HG03045 (cell line): Measurements from ENCODE around the gene BBIP1.

Experiments used
- ATAC-seq: cut with Tn5 transposase; IDR thresholded peaks from one replicate; pipeline ENCODE4 v1.9.1; 2021; ENCODE audit warnings: mild to moderate bottlenecking, moderate library complexity; ENCODE audit not compliant: unreplicated experiment

BBIP1 gene

DNA sequence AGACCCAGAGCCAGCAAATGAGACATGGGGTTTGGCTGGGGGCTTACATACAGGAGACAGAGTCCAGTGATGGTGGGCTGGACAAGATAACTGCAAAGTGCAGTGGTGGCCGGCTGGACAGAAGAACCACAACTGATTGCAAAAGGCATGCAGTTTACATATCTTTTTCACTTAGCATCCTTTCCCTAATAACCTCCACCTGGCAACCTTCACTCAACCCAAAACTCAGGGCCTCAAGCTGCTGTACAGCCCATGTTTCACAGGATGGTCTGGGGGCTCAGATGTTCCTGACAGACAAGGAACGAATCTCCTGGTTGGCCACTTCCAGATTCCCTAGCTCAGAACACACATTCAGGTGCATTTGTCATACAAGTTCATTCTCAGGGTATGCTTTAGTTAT, 55.0 kb downstream of the BBIP1 start:
- ATAC-seq = no peak

DNA sequence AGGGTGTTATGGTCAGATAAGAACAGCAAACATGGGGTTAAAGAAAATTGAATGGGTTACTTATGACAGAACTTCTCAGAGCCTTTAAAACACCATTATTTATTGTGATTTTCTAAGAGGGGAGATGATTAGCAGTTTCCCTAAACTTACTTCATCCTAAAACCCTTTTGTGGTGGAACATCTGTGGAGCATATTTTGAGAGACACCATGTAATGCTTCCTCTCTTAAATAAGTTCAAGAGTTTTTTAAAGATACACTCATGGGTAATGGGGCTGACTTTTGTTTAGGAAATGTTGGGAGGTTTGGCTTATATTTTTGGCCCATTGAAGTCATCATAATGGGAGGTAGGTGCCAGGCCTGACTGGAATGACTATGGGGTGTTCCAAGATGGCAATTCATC, 55.6 kb downstream of the BBIP1 start:
- no peak for ATAC-seq

DNA sequence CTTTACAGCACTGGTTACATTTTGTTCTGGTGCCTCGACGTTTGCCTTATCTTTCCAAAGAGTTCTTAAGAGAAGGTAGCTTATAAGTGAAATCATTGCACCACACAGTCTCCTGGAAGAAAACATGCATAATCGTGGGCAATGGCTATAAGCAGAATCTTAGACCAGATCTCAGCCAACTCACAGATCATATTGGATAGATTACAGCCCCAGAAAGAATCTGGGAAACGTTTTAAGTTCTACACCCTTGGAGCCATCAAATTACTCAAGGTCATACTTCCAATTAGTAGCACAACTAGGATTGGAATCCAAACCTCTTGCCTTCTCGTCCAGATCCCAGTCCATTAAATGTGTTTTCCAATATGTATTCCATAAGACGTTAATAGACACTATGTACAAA, 56.0 kb downstream of the BBIP1 start:
- no peak for ATAC-seq

DNA sequence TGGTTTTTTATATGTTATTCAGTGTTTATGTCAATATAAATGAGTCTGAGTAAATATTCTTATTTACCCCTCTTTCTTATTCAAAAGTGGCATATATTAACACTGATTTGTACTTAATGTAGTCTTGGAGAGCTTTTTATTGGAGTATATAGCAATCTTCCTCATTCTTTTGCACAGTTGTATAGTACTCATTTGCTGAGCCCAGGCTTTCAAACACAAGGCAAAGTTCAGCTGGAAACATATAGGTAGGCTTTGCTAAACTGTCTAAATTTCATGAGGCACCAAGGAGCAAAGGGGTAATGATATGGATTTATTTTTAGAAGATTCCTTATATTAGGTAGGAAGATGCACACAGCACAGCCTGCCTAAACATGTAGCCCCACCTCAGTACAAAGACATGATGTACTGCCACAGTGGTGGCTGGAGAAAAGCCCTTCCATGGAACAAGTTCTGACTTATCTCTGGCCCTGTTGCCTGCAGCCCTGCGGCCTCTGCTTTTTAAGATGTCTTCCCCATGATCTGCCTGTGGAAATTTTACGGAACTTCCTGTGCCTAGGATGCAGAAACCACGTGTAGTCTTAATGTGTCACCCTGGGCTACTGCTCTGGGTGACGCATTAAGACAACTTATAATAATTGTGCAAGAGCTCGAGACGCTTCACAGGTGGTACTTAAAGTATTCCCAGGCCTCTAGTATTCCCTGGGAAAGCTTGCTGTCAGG, 56.9 kb downstream of the BBIP1 start:
- ATAC-seq = no peak

DNA sequence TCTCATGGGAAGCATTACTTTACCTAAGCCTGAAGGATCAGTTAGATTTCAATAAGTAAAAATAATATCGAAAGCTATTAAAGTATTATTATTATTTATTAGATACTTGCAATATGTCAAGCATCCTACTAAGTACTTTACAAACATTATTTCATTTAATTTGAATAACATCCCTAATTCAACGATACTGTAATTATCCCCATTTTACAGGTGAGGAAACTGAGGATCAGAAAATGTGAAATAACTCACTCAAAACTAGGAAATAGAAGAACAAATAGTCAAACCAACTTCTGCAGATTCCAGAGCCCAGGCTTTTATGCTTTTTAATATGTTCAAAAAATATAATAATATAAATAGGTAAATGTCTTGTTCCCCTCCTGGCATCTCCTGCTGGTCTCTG, 57.5 kb downstream of the BBIP1 start:
- no peak for ATAC-seq

DNA sequence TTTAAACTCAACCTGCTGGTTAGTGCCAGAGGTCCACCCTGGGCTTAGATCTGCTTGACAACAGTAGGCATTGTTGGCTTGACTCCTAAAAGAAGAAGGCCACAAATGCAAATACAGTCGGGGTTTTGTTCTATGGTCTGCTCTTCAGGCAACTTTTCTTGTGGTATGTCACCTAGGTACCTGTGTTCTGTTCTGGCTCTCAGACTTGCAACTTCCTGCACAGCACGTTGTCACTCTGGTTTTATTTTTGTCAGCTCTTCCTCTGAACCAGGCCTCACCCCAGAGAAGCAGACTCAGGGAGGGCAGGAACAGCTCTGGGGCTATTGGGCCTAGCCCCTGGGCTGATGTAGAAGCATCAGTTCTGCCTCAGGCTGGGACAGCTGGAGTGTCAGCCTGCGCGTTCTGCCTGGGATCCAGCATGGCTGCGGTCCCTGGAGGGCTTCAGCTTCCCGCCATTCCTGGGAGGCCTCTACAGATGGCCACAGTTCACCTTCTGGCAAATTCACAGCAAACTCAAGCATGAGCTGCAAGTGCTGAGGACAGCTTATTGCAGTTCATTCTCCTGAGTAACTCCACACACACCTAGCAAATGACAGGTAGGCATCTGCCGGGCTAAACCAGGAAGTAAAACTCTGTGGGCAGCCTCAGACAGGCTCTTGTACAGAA, 58.3 kb downstream of the BBIP1 start:
- peak; percentile 51 for ATAC-seq

DNA sequence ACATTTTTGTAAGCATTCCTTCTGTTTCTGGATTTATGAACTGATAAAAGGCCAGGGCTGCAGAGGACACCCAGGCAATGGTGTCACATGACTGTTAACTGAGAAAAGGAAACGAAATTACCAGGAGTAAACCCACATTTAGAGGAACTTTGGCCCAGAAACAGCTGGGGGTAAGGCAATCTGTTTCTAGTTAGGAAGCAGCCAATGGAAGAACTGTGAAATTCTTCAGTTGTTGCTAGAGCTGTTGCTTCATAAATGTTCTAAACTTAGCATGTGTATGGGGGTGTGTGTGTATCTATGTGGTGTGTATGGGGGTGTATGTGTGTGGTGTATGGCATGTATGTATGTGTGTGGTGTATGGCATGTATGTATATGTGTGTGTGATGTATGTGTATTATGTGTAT, 59.0 kb downstream of the BBIP1 start:
- no peak for ATAC-seq

DNA sequence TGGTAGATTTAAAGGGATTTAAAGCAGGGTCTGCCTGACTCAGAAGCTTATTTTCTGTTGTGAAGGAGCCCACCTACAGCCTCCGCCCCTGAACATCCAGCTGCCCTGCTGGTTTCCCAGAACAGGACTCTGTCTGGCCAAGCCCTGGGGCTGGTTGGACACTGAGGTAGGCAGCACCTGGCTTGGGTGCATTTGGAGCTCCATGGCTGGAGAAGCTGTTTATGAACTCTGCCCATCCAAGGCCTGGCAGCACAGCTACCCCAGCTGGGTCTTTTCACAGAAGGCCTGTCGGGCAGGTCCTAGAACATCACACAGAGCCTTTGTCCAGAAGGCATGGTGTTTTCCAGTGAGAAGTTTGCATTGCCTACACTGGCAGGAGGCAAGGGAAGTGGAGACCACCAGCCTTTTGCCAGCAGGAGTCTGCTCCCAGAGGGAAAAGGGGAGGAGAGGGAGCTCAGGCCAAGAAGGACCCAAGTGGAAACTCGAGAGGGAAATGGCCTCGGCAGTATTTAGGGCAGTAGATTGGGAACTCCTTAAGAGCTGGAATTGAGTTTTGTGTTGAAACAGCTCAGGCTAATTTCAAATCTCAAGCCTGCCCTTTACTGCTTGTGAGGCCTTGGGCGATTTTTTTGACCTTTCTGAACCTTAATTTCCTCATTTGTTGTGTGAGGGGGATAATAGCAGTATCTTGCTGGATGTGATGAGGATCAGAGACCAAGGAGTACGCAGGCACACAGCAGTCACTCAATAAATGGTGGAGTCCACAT, 59.6 kb downstream of the BBIP1 start:
- ATAC-seq = no peak

DNA sequence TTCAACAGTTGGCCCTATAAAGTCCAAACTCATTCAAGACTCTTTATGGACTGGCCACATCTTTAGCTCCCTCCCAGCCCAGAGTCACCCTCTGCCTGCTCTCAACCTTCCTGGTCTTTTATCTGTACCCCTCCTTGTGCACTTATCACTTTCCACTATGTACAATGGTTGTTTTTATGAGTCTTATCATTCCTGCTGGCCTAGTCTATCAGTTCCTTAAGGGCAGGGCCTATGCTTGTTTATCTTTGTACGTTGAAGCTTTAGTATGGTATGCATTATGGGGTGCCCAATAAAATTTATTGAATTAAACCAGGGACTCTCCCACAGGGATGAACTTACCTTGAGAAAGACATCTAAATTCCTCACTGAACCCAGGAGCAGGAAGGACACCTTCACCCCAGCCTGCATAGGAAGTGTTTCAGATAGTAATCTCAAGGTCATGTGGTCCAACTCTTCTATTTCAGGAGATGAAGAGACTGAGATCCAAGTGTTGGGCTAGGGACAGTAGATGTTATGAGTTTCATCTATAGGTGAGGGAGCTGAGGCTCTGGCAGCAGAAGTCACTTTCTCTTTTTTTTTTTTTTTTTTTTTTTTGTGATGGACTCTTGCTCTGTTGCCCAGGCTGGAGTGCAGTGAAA, 60.6 kb downstream of the BBIP1 start:
- no peak for ATAC-seq

DNA sequence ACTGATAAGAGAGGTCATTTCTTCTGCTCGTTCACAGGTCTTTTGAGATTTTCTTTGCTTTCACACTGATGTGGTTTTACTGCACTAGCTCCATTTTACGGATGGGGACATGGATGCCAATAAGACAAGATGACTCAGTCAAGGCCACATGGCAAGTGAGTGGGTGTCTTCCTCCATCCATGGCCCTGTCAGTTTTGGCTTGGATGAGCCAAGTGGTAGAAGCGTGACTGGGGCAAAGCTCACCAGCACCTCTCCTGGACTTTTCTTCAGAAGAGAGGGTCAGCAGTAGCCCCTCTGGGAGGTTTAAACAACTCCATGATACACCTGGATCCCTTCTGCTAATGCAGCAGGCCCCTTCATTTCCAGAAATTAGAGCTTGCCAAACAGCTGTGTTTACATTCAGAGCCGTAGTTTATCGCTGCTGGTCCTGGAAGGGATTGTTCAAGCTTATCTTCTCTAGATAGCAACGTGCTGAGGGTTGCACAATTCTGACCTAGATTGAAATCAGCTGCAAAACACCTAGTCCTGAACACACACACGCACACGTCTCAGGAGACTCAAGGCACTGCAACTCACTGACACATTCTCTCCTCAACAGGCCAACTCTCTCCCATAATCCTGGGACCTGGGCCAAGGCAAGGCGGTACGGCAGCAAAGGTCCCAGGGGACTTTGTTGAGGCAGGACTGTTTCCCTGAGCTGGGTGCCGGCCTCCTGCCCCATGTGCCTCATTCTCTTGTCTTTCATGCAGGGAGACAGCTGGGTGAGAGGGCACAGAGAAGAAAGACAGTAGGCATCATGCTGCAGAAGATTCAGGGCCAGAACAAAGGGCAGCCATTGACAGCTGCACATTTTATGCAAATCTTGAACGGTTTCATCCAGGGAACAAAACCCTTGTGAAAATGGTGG, 61.5 kb downstream of the BBIP1 start:
- ATAC-seq = peak; percentile 25

DNA sequence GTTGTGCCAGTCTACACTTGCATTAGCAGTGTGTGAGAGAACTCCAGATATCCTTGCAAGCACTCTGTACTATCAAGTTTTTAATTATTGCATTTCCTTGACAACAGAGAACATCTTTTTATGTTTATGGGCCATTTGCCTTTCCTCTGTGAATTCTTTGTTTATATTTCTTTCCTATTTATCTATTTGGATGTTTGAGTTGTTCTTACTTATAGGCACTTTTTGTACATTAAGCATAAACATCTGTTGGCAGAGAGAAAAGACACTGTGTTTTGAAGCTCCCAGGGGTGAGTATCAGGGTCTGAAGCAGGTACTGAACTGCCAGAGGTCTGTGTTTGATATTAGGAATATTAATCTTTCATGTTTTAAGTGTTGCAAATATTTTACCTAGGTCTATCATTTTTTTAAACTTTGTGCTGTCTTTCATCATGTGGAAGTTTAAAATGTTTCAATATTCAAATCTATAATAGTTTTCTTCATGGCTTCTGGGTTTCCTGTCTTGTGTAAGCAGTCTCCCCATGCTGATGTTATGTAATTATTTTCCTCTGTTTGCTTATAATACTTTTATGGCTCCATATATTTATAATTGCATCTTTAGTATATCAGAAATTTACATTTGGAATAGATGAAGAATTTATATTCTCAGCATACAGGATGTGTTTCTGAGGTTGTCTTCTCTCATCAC, 64.9 kb downstream of the BBIP1 start:
- no peak for ATAC-seq

DNA sequence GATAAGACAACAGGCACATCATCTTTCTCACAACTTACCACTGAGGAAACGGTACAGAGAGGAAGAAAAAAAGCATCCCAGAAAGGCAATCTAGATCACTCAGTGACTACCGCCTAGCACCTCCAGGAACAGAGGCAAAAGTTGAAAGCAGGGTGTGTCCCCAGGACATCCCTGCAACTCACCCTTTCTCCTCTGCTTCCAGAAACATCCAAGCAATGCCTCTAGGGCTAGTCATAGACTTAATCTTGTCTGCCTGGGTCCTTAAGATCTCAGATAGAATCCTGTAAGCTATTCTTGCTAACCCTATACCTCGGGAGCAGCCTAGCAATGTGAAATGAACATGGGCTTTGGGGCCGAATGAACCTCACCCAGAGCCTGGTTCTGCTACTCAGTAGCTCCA, 66.0 kb downstream of the BBIP1 start:
- no peak for ATAC-seq

DNA sequence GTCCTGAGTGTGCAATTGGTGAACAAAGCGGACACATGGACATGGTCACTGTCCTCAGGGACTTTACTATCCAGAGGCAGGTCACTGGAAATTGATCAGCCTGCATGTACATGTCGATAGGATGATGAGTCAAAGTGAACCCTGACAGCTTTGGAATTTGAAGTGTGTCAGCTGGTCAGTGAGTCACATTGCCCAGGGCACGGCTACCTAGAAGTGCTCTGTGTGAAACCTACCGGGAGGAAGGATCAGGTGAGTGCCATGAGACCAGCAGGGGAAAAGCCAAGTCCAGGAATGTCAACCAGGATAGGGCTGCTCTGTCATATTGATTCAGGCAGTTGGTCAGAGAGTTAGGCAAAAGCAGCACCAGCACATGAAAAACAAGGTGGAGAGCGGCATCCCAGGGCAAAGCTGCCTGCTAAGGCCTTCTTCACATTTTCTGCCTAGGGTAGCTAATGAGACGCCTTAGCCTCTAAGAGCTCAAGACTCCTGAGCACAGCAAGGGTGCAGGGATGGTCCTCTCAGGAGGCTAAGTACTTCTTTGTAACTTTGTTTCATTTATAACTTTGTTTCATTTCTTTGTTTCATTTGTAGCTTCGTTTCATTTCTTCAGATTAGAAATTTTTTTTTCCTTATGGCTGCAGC, 66.6 kb downstream of the BBIP1 start:
- no peak for ATAC-seq

DNA sequence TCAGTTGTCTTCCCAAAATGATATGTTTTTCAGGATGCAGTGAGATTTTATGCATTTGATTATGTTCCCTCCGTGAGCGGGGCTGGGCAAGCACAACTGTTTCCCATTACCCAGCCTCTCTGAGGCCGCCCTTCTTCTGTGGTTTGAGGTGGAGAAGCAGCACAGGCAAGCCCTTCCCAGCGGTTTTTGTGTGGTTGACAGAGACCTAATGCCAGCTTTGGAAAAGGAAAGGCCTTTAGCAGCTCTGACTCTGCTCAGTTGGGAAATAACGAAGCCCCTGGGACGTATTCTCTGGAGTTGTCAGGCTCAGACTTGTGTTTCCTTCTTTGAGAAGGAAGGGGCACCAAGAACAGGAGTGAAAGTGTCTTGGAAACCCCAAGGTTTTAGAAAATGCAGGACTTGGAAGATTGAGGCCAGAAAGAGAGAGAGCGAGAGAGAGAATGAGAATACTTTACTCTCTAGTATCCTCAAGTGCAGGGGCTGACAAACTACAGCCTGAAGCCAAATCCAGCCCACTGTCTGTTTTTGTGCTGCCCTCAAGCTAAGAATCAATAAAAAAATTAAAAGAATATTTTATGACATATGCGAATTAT, 67.9 kb downstream of the BBIP1 start:
- ATAC-seq = no peak

DNA sequence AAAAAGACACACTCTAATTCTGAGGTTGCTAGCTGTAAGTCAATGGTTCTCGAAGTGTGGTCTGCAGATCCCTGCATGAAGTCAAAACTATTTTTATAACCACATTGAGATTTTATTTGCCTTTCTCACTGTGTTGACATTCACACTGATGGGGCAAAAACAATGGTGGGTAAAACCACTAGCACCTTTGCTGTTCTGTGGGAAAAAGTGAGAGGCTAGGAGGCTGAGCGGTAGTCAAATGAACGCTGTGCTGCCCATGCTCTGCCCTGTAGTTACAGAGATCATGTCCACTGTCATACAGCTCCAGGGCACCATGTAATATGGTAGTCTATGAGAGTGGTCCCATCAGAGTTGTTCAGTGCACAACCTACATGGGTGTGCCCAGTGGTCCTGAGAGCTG, 68.9 kb downstream of the BBIP1 start:
- ATAC-seq = no peak
